Activated B cell treated with CpG ODN at 0.5 μM for 24 hours (primary cell): Measurements from ENCODE around the gene B4GALT2. TPM values are rescaled to one million over a fixed set of nuclear protein-coding genes. Genes with fewer than 3 reads are reported as not detected.

ENCODE experiments used
- ATAC-seq: fragments of 200-7000 bp; cut with Tn5 transposase; one replicate; pipeline ENCODE4 v1.10.0; 2021; ENCODE audit warnings: low read depth, mild to moderate bottlenecking, moderate library complexity
- CTCF ChIA-PET: fragments of 350-600 bp; sonication (Branson Sonifier 250); formaldehyde crosslinking; loops from one replicate; lab custom pipeline; 2021; ENCODE audit warnings: antibody characterized with exemption; lab: Charles Lee
- POLR2A ChIA-PET: fragments of 350-600 bp; sonication (Branson Sonifier 250); formaldehyde crosslinking; loops from one replicate; lab custom pipeline; 2021; ENCODE audit warnings: antibody characterized with exemption; lab: Charles Lee
- DNase-seq: peaks from one replicate; pipeline ENCODE4 v3.0.0; 2022
- H3K27ac Mint-ChIP-seq: one replicate; pipeline ENCODE4 v1.8.0; 2020; ENCODE audit warnings: mixed read lengths
- H3K27me3 Mint-ChIP-seq: one replicate; pipeline ENCODE4 v1.8.0; 2021; ENCODE audit warnings: mixed read lengths
- H3K36me3 Mint-ChIP-seq: one replicate; pipeline ENCODE4 v1.8.0; 2021; ENCODE audit warnings: low read depth, mixed read lengths
- H3K4me1 Mint-ChIP-seq: one replicate; pipeline ENCODE4 v1.8.0; 2021; ENCODE audit warnings: mixed read lengths
- H3K4me3 Mint-ChIP-seq: one replicate; pipeline ENCODE4 v1.8.0; 2020; ENCODE audit warnings: mild to moderate bottlenecking, mixed read lengths
- H3K9me3 Mint-ChIP-seq: one replicate; pipeline ENCODE4 v1.8.0; 2020; ENCODE audit warnings: mixed read lengths
- intact Hi-C: fragments of 100-400 bp; cut with micrococcal nuclease; formaldehyde crosslinking; loops from one replicate; pipeline ENCODE4 v1.15.1; 2024
- total RNA-seq: library from RNA; stranded (reverse); gene quantifications from 2 replicates; pipeline ENCODE4 v1.2.3, GENCODE V29; 2022
- TF ChIP-seq, protein P1 (sequence below): fragments of 200-600 bp; IDR thresholded peaks from one replicate; pipeline ENCODE4 v1.8.0; 2022; ENCODE audit warnings: antibody characterized with exemption, mild to moderate bottlenecking

B4GALT2 gene
- total RNA-seq, 1 donor from 2014 or later, result 8.1 TPM

DNA sequence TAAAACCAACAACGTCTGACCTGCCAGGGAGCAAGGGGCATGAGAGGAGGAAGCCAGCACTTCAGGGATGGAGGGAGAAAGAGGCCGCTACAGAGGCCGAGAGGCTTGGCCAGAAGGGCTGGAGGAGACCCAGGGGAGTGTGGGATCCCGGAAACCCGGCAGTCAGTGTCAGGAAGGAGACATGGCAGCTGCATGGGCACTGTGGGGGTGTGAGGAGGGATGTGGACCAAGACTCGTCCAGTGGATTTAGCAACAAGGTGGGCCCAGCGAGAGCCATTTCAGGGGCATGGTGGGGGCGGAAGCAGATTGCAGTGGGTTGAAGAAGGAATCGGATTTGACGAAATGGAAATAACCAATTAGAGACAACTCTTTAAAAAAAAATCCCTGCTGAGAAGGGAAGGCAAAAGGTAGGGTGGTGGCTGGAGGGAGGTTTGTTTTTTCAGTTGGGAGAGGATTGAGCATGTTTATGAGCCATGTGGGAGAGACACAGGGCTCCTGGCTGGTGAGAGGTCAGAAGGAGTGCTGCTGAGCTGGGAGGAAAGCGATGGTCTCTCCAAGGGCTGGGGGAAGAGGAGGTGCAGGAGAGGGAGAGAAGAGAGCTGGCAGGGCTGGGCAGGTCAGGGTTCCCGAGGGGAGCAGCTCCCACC is 4.4 kb downstream of the B4GALT2 start:
- Mint-ChIP-seq H3K27me3 (no peaks in the 10 kb centered on the region), H3K9me3 (no peaks in the 10 kb centered on the region), H3K4me1 (peaks cover 14% of the 10 kb centered on the region), H3K4me3 (no peak overlapping the region), H3K27ac (no peak overlapping the region), H3K36me3 (no peaks in the 10 kb centered on the region)
- no peak for DNase-seq
- intact Hi-C loops, result loop anchor here (1.0 kb wide), 1 partner anchor 8 kb away; the partner anchor contains the start of gene CCDC24
- ChIA-PET CTCF (no interaction called here), POLR2A (no interaction called here)
- TF ChIP-seq, protein P1, sequence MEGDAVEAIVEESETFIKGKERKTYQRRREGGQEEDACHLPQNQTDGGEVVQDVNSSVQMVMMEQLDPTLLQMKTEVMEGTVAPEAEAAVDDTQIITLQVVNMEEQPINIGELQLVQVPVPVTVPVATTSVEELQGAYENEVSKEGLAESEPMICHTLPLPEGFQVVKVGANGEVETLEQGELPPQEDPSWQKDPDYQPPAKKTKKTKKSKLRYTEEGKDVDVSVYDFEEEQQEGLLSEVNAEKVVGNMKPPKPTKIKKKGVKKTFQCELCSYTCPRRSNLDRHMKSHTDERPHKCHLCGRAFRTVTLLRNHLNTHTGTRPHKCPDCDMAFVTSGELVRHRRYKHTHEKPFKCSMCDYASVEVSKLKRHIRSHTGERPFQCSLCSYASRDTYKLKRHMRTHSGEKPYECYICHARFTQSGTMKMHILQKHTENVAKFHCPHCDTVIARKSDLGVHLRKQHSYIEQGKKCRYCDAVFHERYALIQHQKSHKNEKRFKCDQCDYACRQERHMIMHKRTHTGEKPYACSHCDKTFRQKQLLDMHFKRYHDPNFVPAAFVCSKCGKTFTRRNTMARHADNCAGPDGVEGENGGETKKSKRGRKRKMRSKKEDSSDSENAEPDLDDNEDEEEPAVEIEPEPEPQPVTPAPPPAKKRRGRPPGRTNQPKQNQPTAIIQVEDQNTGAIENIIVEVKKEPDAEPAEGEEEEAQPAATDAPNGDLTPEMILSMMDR, result no peak
- no peak for ATAC-seq

DNA sequence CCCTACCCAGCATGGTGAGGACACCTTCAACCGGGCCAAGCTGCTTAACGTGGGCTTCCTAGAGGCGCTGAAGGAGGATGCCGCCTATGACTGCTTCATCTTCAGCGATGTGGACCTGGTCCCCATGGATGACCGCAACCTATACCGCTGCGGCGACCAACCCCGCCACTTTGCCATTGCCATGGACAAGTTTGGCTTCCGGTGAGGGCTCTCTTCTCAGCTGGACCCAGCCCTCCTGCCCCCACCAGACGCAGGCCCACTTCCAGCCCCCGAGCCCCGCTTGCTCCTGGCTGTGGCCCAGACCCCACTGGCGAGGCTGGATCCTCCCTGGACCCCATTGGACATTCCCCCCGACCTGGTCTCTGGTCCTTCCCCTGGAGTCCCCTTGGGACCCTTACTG is 5.8 kb downstream of the B4GALT2 start:
- Mint-ChIP-seq H3K36me3 (no peaks in the 10 kb centered on the region), H3K4me1 (peaks cover 7% of the 10 kb centered on the region), H3K27ac (no peak overlapping the region), H3K27me3 (no peaks in the 10 kb centered on the region), H3K9me3 (no peaks in the 10 kb centered on the region), H3K4me3 (no peak overlapping the region)
- TF ChIP-seq, protein P1, result no peak
- no peak for ATAC-seq
- no peak for DNase-seq
- intact Hi-C loops, result no loop called here
- ChIA-PET POLR2A (no interaction called here), CTCF (no interaction called here)

DNA sequence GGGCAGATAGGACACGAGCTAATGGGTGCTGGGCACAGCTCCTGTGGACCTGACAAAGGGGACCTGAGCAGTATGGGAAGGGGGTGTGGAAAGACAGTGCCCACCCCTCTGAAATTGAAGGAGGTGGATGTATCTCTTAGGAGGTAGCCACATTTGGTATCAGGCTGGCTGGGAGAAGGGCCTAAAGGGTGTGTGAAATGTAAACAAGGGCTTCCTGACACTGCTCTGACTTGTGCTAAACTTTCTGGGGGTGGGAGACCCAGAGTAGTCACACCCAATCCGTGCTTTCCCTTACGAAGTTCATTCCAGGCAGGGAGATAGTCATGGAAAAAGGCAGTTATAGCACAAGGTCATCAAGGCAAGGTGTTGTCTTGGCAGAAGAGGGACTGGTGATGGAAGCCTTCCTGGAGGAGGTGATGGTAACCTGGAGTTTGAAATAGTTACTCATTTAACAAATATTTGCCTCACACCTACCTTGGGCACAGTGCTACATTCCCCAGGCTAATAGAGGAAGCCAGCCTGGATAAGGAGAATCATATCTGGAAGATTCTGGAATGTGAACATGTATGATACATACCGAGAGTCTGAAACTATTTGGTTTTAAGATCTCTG is 7.1 kb downstream of the B4GALT2 start:
- intact Hi-C loops, result no loop called here
- CTCF ChIA-PET, result no interaction called here
- Mint-ChIP-seq H3K9me3 (no peaks in the 10 kb centered on the region), H3K4me1 (peaks cover 3% of the 10 kb centered on the region), H3K27me3 (no peaks in the 10 kb centered on the region), H3K27ac (no peak overlapping the region), H3K4me3 (no peak overlapping the region), H3K36me3 (no peaks in the 10 kb centered on the region)
- POLR2A ChIA-PET, result no interaction called here
- DNase-seq (no peak), ATAC-seq (no peak)
- TF ChIP-seq, protein P1, result no peak

DNA sequence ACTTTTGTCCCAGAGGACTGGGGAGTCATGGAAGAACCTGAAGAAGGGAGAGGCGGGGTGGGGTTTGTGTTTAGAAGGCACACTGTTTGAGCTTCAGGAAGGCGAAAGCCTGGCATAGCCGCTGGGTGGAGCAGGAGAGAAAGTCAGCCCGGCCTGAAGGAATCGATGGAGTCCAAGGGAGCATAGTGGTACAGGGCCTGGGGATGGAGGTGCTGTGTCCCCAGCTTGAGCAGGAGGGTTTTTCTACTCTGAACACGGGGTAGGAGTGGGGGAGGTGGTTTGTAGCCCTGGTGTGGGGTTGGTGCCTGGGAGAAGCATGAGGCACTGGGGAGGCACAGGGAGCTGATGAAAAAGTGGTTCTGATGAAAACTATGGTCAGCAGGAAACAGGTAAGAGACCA is 7.7 kb downstream of the B4GALT2 start:
- DNase-seq (no peak), ATAC-seq (no peak)
- Mint-ChIP-seq H3K27ac (no peak overlapping the region), H3K9me3 (no peaks in the 10 kb centered on the region), H3K36me3 (peaks cover 2% of the 10 kb centered on the region), H3K4me3 (no peak overlapping the region), H3K4me1 (peaks cover 7% of the 10 kb centered on the region), H3K27me3 (no peaks in the 10 kb centered on the region)
- TF ChIP-seq, protein P1, result no peak
- ChIA-PET POLR2A (no interaction called here), CTCF (no interaction called here)
- intact Hi-C loops, result no loop called here

DNA sequence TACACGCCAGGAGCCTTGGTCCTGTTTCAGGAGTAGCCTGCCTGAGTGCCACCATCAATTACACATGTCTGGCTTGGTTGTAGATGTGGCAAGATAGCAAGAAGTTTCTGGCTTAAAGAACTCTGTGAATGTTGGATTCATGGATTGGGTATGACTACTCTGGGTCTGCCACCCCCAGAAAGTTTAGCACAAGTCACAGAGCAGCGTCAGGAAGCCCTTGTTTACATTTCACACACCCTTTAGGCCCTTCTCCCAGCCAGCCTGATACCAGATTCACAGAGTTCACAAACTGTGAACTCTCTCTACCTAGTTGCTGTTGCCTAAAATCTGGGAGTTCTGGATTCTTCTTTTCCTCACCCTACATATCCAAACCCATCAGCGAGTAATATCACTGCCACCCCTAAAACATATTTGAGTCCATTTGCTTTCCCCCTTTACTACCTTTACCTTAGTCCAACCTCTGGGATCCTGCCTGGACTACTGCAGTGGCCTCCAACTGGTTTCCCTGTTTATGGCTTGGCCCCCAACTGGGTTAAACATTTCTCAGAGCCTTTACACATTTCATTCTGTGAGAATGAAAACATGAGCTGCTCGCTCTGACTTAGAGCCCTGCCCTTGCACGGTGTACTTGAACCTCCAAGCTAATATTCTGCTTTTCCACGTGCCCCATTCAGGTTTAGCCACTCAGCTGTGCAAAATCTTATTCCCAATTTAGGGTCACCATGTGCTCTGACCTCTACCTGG is 8.3 kb downstream of the B4GALT2 start:
- H3K27me3 Mint-ChIP-seq, result no peaks in the 10 kb centered on the region
- no peaks in the 10 kb centered on the region for H3K9me3 Mint-ChIP-seq
- ChIA-PET POLR2A (no interaction called here), CTCF (interaction anchor here (1.0 kb wide), 1 partner anchor 49 kb away, joined by 5 read pairs; no protein-coding TSS in a partner anchor)
- no peak overlapping the region for H3K27ac Mint-ChIP-seq
- H3K4me3 Mint-ChIP-seq, result no peak overlapping the region
- no peak for DNase-seq
- peaks cover 2% of the 10 kb centered on the region for H3K36me3 Mint-ChIP-seq
- TF ChIP-seq, protein P1, result no peak
- intact Hi-C loops, result no loop called here
- ATAC-seq, result no peak
- peaks cover 11% of the 10 kb centered on the region for H3K4me1 Mint-ChIP-seq
